Ectodermal cell (in vitro differentiated cells): ENCODE data around the gene ECPAS.

Experiments
- H3K27ac ChIP-seq: 2 replicates; pipeline ENCODE4 v1.7.0; 2013; ENCODE audit warnings: mild to moderate bottlenecking, low read depth, low read length; ENCODE audit not compliant: insufficient read depth, poor library complexity, severe bottlenecking
- H3K27me3 ChIP-seq: 2 replicates; pipeline ENCODE4 v1.7.0; 2013; ENCODE audit warnings: mild to moderate bottlenecking, low read length; ENCODE audit not compliant: insufficient read depth, control insufficient read depth, poor library complexity, severe bottlenecking
- H3K36me3 ChIP-seq: one replicate; pipeline ENCODE4 v1.7.0; 2013; ENCODE audit warnings: low read length; ENCODE audit not compliant: control insufficient read depth, insufficient read depth
- H3K4me1 ChIP-seq: one replicate; pipeline ENCODE4 v1.7.0; 2013; ENCODE audit warnings: low read length; ENCODE audit not compliant: control insufficient read depth, insufficient read depth
- H3K4me3 ChIP-seq: 2 replicates; pipeline ENCODE4 v1.7.0; 2013; ENCODE audit warnings: low read depth, low read length, control low read depth; ENCODE audit not compliant: insufficient read depth
- H3K9me3 ChIP-seq: 2 replicates; pipeline ENCODE4 v1.7.0; 2013; ENCODE audit warnings: mild to moderate bottlenecking, low read length, moderate library complexity; ENCODE audit not compliant: control insufficient read depth
- WGBS, 2 experiments: methylation state at CpG; one replicate each; pipeline ENCODE4 v1.1.7; 2013; ENCODE audit warnings: missing lambda C conversion rate in 2 of 2; 5-methylcytosine and 5-hydroxymethylcytosine counted together

ECPAS gene

DNA sequence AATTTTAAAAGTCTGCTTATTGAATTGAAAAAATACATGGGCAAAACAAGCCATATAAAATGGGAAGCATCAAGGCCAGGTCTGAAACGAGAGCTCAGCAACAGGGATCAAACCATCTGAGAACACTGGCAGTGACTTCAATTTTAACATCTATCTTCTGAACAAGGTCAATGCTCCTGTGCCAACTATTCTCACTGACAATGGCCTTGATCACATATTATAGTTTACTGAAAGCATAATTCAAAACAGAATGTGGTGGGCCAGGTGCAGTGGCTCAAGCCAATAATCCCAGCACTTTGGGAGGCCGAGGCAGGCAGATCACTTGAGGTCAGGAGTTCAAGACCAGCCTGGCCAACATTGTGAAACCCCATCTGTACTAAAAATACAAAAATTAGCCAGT lies 9.0 kb downstream of the ECPAS start:
- H3K4me1 ChIP-seq: no peaks in the 10 kb centered on the region
- no peaks in the 10 kb centered on the region for H3K27me3 ChIP-seq
- H3K36me3 ChIP-seq: no peaks in the 10 kb centered on the region
- H3K27ac ChIP-seq: no peak overlapping the region
- no peak overlapping the region for H3K4me3 ChIP-seq
- 91 to 95% methylated on average over 2 of the region's 2 CpGs for WGBS, 2 experiments
- no peaks in the 10 kb centered on the region for H3K9me3 ChIP-seq

DNA sequence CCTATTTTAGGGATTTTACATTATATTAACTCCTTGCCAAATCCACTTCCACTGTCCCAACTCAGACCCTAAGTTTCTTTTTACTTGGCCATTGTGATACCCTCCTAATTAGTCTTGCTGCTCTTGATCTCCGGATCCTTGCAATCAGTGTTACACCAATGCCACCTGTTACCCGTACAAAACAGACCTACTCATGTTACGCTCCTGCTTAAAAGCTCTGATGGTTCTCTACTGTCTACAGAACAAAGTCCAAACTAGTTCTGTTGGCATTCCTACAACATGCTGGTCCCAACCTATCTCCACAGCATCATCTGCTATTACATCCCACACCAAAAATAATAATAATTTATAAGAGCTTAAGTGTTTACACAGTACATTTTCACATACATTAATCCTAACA lies 9.8 kb downstream of the ECPAS start:
- Histone ChIP-seq H3K9me3 (no peaks in the 10 kb centered on the region), H3K4me3 (no peak overlapping the region), H3K27ac (no peak overlapping the region), H3K36me3 (no peaks in the 10 kb centered on the region), H3K4me1 (no peaks in the 10 kb centered on the region), H3K27me3 (no peaks in the 10 kb centered on the region)
- WGBS, 2 experiments: 78 to 82% methylated on average over 3 of the region's 3 CpGs

GRCh38 chr9:111467778-111468367 lies 16.3 kb downstream of the ECPAS start:
- H3K27me3 ChIP-seq: no peaks in the 10 kb centered on the region
- WGBS, 2 experiments: 92 to 95% methylated on average over 4 of the region's 4 CpGs
- H3K36me3 ChIP-seq: no peaks in the 10 kb centered on the region
- H3K9me3 ChIP-seq: no peaks in the 10 kb centered on the region
- H3K27ac ChIP-seq: no peak overlapping the region
- no peaks in the 10 kb centered on the region for H3K4me1 ChIP-seq
- no peak overlapping the region for H3K4me3 ChIP-seq

- WGBS, 2 experiments: 89 to 100% methylated on average over 2 of the region's 2 CpGs
- H3K4me3 ChIP-seq: no peak overlapping the region
- H3K4me1 ChIP-seq: no peaks in the 10 kb centered on the region
- H3K9me3 ChIP-seq: no peaks in the 10 kb centered on the region
- H3K36me3 ChIP-seq: no peaks in the 10 kb centered on the region
- no peaks in the 10 kb centered on the region for H3K27me3 ChIP-seq
- no peak overlapping the region for H3K27ac ChIP-seq
Observed at GRCh38 chr9:111463048-111463447, 21.1 kb downstream of the ECPAS start.

DNA sequence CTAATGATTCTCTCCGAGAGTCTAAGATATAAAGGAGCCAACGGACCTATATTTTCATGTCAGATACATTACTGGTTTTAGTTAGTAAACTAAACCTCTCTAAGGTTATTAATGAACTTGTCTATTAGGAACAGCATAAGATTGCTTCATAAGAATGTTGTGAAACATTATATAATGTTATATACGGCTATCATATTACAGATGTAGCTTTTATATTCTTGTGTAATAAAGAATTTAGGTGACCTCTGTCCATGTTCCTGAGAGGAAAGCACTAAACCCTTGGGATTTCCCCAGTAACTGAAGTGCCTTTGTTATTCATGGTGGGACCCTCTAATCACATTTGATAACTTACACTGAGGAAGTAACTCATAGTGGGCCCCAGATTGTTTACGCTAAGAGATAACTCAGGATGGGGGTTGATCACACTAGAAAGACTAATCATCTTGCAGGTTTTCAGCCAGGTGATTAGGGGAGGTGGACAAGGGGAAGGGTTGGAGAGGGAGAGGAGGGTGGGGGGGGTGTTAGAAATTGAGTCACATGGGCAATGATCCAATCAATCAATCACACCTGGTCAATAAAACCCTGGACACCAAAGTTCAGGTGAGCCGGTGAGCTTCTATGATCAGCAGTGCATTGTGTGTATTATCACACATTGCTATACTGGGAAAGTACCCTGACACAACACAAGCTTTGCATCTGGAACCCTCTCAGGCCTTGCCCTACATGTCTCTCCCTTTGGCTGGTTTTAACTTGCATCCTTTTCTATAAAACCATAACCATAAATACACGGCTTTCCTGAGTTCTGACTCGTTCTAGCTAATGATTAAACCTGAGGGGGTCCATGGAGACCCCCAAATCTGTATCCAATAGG lies 25.8 kb downstream of the ECPAS start:
- 75 to 79% methylated on average over 4 to 6 of the region's 7 CpGs for WGBS, 2 experiments
- H3K36me3 ChIP-seq: no peaks in the 10 kb centered on the region
- no peak overlapping the region for H3K27ac ChIP-seq
- no peak overlapping the region for H3K4me3 ChIP-seq
- H3K9me3 ChIP-seq: no peaks in the 10 kb centered on the region
- no peaks in the 10 kb centered on the region for H3K4me1 ChIP-seq
- H3K27me3 ChIP-seq: no peaks in the 10 kb centered on the region

DNA sequence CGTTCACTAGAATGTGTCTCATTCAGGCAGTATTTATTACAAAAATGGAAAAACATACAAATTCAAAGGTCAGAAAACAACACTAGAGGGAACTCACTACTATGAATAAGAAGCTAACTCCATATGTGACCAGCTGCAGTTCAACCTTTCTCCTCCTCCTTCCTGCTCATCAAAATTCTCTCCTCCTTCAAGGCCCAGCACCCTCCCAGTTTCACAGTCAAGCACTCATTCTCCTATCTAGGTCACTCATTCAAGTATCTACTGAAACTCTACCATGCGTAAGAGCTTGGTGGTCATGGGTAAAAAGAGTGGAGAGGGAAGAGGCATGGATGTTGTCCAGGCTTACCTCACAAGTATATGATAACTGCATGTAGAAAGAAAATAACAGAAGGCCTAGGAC lies 27.7 kb downstream of the ECPAS start:
- no peaks in the 10 kb centered on the region for H3K27me3 ChIP-seq
- no peak overlapping the region for H3K4me3 ChIP-seq
- H3K27ac ChIP-seq: no peak overlapping the region
- no peaks in the 10 kb centered on the region for H3K9me3 ChIP-seq
- H3K36me3 ChIP-seq: no peaks in the 10 kb centered on the region
- no peaks in the 10 kb centered on the region for H3K4me1 ChIP-seq
- WGBS, 2 experiments: 87 to 93% methylated on average over 2 of the region's 2 CpGs

- WGBS, 2 experiments: 92 to 99% methylated on average over 2 of the region's 2 CpGs
- Histone ChIP-seq H3K9me3 (no peaks in the 10 kb centered on the region), H3K27me3 (no peaks in the 10 kb centered on the region), H3K36me3 (no peaks in the 10 kb centered on the region), H3K4me1 (no peaks in the 10 kb centered on the region), H3K27ac (no peak overlapping the region), H3K4me3 (no peak overlapping the region)
Observed at GRCh38 chr9:111455638-111456037, 28.5 kb downstream of the ECPAS start.

- Histone ChIP-seq H3K27me3 (no peaks in the 10 kb centered on the region), H3K36me3 (no peaks in the 10 kb centered on the region), H3K4me1 (no peaks in the 10 kb centered on the region), H3K9me3 (no peaks in the 10 kb centered on the region), H3K4me3 (no peak overlapping the region), H3K27ac (no peak overlapping the region)
- 94 to 97% methylated on average over 5 of the region's 5 CpGs for WGBS, 2 experiments
Observed at GRCh38 chr9:111454751-111455150, 29.4 kb downstream of the ECPAS start.

GRCh38 chr9:111451570-111451969 lies 32.6 kb downstream of the ECPAS start:
- no peaks in the 10 kb centered on the region for H3K36me3 ChIP-seq
- no peaks in the 10 kb centered on the region for H3K27me3 ChIP-seq
- no peak overlapping the region for H3K4me3 ChIP-seq
- WGBS, 2 experiments: 80 to 88% methylated on average over 1 of the region's 1 CpG
- H3K27ac ChIP-seq: no peak overlapping the region
- no peaks in the 10 kb centered on the region for H3K4me1 ChIP-seq
- no peaks in the 10 kb centered on the region for H3K9me3 ChIP-seq

DNA sequence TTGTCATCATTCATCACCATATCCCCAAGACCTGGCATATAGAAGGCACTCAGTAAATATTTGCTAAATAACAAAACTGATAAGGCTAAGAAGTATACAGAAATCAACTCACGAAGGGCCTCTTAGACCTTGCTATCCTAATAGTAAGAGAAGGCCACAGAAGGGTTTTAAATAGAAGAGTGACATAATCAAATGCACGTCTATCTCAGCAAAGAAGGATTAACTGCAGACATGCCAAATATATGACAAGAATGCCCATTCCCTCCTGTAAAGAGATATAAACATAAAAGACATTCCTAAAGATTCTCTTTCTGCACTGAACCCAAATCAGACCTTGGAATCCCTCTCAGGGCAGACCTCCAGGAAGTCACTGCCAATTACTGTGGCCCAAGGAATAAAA lies 34.1 kb downstream of the ECPAS start:
- Histone ChIP-seq H3K9me3 (no peaks in the 10 kb centered on the region), H3K27me3 (no peaks in the 10 kb centered on the region), H3K4me1 (no peaks in the 10 kb centered on the region), H3K27ac (no peak overlapping the region), H3K4me3 (no peak overlapping the region), H3K36me3 (no peaks in the 10 kb centered on the region)
- WGBS, 2 experiments: 98 to 100% methylated on average over 2 of the region's 2 CpGs
